ENCODE measurements around the gene C1QTNF7.

C1QTNF7 gene

DNA sequence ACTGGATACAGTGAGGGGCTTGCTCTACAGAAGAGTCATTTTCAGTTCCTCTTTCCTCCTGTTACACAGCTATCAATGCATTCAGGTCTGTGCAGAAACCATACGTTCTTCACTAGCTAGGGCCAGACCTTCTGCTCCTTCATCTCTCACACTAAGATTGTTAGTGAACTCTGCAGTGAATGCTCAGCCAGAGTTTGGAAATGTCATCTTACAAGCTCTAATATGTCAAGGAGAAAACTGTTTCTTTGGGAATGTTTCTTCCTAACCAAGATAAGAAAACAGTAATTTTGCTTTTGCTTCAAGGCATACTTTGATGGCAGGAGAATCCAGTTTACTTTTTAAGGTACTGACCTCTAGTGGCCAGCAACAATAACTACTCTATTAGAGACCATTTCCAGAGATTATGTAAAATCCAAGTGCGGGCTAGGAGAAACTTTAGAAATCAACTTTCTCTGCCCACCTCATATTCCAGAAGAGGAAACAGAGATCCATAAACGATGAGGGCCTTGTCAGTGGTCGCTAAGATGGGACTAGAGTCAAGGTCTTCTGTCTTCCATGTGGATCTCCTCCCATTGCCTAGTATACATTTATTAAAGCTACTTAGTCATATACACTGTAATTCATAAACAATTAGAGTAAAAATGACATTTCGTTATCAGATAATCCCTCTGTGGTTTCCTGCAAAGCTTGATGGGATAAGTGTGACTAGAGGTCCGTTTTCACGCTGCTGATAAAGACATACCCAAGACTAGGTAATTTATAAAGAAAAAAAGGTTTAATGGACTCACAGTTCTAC, 29.8 kb downstream of the C1QTNF7 start:
- peak; percentile 34 for DNase-seq (ENCODE audit: low read depth, low spot score)

DNA sequence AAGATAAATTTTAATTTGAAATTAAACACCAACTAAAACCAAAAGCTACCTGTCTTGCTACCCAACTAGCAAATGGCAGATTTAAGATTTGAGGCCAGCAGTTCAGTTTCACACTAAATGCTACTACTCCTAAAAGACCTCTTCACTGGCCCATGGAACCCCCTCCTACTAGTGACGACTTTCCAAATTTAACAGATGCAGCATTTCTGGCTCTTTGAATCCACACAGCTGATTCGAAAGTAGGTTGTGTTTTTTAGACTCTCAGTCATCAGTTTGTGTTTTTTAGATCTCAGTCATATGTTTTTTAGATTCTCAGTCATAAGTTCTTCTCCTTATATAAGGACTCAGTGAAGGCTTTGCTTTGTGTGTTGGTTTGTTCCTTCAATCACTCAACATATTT, 30.8 kb downstream of the C1QTNF7 start:
- DNase-seq (ENCODE audit: low read depth, low spot score), result no peak

DNA sequence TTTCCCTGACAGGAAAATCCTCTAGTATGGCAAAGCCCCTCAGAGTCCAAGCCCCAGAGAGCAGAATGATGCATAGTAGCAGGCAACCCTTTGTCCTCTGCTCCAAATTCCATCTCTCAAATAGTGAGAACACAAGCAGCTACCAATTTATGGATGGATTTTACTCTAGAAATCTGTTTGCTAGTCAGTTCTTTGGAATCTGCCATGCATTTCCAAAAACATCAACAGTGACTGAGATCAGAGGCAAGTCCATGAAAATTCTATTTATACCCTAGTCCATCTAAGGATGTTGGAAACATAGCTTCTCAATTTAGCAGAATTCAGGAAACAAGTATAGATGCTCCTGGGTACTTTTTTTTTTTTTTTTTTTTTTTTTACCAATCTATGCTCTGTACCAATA, 31.9 kb downstream of the C1QTNF7 start:
- no peak for DNase-seq (ENCODE audit: low read depth, low spot score)

DNA sequence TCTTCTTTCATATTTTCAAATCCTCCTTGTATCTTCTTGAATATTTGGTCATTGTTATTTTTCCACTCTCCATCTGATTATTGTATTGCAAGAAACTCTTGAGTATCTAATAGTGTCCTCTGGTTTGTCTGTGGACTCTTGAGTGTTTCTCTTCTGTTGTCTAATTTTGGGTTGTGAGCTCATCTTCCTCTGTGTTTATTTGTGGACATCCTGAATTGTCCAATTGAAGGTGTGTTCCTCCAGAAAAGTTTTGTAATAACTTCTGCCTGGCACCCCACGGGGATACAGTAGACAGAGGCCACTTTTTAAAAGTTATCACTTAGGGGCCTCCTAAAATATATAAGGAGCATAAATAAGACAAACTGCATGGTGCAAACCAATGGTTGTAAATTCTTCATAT, 38.8 kb downstream of the C1QTNF7 start:
- no peak for DNase-seq (ENCODE audit: low read depth, low spot score)

DNA sequence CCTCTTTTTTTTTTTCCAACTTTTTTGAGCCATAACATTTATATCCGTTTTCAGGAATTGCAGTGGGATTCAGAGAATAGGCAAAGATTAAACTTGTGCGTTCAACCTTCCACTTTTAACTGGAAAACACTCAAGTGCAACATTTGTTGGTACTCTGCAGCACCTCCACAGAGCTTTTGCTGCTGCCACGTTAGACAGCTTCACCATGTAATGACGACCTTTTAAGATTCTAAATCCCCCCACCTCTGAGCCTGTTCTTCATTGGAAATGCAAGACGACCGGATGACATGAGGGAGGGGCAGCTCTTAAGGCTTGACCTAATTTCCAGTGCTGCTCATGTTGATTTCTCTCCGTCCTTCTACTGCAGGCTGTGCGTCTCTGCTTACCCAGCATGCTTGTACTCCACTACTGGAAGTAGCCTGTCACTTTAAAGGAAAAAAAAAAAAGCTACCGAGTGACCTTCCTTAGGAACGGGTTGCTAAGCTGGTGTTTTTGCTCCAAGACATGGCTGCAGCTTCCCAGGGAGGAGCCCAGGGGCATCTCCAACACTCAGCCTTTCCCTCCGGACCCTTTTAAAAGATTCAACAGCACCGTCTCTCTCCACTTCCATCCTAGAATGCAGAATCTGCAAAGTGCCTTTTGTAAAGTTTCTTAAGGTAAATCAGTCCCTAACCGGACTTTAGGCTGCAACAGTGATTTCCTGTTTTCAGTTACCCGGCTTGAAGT, 41.7 kb downstream of the C1QTNF7 start, which contains the start of gene CC2D2A:
Gene CC2D2A, plus strand, starts transcription at position 481 of the 726 bp plus-strand sequence. CDS start 6,051 bp downstream, outside the sequence.
- peak; percentile 80 for DNase-seq (ENCODE audit: low read depth, low spot score)

DNA sequence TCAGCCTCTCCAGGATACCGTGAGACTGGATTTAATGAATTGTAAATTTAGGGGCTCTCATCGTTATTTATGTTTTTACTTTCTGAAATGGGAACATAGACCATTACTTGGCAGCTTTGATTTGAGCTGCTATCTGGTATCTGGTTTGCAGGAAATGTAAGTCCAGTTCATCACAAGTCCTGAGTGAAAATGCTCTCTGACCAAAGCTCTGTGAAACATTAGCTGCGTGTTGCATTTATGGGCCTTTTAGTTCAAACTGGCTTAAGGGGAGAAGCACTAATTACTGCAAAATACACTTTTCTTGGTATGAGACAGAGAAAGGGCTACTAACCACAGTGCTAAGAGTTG, 42.3 kb downstream of the C1QTNF7 start:
- no peak for DNase-seq (ENCODE audit: low read depth, low spot score)

DNA sequence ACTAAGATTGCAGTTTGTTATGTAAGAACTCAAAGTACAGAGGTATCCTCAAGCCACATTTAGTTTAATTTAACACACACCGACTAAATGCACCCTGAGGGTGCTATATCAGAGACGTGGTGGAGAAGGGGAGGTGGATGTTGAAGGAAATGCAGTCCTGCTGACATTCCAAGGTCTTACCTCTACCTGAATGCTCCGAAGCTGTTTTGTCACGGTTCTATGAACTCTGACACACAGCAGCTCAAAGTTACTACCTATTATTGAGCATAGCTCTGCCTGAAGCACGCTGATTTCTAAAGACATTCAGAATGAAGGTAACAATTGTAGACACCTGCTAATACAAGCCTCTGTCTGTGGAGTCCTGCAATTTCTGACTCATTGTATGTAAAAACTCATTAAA, 48.6 kb downstream of the C1QTNF7 start:
- DNase-seq (ENCODE audit: low read depth, low spot score), result no peak

DNA sequence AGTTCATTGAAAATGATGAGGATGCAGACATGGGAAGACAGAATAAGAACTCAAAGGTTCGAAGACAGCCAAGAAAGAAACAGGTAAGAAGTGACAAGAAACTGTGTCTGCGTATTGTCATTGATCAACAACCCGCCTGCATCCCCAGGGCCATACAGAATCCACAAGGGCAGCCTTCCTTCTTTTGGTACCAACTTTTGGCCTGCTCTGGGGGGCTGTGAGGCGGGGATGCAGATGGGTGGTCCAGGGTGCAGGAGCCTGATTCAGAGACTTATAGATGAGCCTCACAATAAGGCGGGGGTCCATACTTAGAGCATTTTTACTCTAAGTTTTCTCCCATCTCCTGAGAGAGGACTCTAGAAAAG, 50.9 kb downstream of the C1QTNF7 start:
- no peak for DNase-seq (ENCODE audit: low read depth, low spot score)

DNA sequence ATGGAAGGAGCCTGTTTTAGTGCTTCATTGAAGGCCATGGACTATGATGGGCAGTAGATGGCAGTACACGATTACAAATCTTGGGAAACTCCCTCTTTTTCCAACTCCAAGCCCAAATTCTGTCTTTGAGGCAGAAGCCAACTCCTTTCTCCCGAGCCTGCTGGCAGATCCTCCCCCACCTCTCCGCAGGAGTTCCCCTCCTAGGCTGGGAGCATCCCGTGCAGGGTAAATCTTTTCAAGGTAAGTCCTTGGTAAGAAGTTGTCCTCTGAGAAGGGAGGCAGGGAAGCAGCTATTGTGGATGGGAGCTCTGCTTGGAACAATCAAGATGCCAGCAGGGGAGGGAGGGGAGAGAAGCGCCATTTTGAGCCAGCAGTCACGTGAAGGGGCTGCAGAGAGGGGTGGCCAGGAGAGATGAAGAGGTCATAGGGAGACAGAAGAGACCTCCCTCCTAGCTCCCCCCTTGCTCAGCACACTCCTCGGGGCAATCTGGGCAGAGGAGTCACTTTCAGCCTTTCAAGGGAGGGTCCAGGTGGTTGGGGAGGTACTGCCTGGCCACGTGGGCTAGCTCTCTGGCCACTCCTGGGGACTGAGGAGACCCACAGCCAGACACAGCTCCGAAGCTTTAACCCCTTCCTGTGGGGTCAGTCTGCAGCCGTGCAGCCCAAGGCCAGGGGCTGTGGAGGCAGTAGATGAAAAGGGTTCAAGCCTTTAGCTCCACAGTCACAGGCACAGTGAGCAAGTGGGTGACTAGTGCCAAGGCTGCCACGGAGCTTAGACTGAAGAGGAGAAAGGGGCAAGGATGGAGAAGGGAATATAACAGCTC, 51.5 kb downstream of the C1QTNF7 start:
- DNase-seq (ENCODE audit: low read depth, low spot score), result peak; percentile 93

DNA sequence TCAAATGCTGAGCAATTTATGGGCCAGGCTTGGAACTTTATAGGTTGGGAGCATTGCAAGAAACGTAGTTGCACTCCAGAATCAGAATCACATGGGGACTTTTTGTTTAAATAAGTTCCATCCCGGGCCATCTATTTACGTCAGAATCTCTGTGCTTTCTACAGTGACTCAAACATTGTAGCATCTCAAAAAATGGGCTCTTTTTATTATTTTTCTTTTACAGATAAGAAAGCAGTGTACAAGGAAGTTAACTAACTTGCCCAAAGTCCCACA, 52.0 kb downstream of the C1QTNF7 start:
- DNase-seq (ENCODE audit: low read depth, low spot score), result no peak

DNA sequence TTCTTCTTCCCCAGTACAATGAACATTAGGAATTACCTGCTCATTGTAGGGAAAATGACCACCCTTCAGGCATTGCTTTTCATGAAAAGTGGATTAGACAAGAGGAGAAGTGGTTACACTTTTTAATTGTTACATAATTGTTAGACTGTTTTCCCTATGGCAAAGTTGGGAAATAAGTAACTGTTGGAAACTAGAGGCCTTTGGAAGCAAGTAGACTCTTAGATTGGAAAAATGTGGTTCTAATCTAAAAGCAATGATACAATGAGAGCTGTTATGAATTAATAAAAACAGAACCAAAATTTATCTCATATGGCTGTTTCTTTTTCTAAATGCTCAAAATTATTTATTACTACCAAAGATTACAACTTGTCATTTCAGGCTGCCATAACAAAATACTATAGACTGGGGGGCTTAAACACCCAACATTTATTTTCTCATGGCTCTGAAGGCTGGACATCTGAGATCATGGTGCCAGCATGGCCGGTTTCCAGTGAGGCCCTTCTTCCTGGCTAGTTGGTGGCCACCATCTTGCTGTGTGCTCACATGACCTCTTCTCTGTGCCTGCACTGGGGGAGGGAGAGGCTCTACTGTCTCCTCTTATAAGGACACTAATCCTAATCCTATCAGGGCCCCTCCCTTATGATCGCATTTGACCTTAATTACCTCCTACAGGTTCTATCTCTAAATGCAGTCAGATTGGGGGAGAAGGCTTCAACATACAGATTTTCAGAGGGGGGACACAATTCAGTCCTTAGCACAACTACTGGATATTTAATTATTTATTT, 54.3 kb downstream of the C1QTNF7 start:
- no peak for DNase-seq (ENCODE audit: low read depth, low spot score)

DNA sequence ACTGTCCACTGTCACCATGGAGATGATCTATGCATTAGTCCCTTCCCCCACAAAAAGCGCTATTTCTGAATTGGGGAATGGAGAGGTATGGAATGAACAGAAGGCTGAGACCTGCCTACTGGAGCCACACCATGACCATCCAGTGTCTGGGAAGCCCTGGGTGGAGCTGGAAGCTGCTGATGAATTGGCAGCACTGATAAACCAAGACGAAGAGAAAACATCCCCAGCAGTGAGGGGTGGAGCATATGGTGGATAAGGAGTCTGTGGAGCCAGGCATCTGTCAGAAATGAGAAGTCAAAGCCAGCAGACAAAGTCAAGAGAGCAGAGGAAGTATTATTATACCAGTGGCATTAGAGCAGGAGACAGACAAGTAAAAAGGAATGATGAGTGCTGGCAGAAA, 55.0 kb downstream of the C1QTNF7 start:
- no peak for DNase-seq (ENCODE audit: low read depth, low spot score)

DNA sequence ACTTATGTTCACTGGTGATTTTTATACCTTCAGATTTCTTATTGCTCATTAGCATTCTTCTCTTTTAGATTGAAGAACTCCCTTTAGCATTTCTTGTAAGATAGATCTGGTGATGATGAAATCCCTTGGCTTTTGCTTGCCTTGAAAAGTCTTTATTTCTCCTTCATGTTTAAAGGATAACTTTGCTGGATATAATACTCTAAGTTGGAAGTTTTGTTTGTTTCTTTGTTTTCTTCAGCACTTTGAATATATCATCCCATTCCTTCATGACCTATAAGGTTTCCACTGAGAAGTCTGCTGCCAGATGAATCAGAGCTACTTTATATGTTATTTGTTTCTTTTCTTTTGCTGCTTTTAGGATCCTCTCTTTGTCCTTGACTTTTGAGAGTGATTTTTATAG, 60.3 kb downstream of the C1QTNF7 start:
- DNase-seq (ENCODE audit: low read depth, low spot score), result no peak

DNA sequence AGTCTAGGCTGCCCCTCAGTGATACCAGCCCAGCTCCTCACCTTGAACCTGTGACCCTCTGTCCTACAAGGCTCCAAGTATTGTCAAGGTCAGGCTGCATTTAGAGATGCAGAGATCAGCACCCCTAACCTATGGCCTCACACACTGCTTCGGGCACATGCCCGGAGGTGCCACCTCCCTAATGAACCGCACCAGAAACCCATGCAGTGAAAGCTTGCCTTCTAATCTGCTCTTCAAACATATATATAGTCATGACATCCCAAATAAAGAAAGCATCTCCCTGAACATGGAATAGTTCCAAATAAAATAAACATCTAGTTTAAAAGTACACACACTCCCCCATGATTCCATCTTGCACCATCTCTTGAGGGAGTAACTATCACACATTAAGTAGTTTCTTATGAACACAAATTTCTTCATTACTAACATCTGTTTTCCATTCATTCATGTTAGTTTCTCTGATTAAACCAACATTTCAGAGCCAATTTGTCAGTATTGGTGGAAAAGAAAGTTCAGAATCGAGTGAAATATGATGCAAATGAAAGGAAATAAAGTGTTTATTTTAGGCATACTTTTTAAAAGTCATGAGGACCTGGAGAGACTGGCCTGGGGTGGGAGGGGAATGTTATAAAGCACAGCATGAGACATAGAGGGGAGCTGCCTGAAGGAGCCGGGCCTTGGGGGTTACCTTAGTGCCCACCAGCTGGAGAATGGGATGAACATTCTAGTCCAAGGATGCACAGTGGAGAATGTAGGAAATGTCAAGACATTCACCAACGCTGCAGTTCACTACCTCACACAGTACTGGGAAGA, 61.0 kb downstream of the C1QTNF7 start:
- DNase-seq (ENCODE audit: low read depth, low spot score), result no peak

DNA sequence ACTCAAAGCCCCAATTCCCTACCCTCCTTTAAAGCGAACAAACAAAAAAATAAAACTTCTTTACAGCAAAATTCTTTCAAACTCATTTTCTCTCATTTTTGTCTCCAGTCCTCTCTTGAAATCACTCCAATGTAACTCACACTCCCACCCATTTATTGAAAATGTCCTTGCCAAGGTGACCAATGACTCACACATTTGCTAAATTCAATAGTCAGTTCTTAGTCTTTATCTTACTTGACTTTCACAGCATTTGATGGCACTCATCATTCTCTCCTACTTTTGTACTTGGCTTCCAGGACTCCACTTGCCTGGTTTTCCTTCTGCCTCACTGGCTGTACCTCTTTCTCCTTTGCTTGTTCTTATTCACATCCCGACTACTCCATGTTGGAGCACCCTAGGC, 61.7 kb downstream of the C1QTNF7 start:
- DNase-seq (ENCODE audit: low read depth, low spot score), result no peak

DNA sequence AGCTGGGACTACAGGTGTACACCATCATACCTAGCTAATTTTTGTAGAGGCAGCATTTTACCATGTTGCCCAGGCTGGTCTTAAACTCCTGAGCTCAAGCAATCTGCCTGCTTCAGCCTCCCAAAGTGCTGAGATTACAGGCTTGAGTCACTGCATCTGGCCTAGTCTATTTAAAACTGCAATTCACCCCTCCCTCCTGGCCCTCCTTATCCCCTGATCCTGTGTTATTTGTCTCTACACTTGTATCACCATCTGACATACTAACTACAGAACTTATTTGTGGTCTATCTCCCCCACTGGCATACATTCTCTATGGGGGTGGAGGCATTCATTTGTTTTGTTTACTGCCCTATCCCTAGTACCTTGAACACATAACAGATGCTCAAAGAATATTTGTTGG, 65.6 kb downstream of the C1QTNF7 start:
- no peak for DNase-seq (ENCODE audit: low read depth, low spot score)

DNA sequence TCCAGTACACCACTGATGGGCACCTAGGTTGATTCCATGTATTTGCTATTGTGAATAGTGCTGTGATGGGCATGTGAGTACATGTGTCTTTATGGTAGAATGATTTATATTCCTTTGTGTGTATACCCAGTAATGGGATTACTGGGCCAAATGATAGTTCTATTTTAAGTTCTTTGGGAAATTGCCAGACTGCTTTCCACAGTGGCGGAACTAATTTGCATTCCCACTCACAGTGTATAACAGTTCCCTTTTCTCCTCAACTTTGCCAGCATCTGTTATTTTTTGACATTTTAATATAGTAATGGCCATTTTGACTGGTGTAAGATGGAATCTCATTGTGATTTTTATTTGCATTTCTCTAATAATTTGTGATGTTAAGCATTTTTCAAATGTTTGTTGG, 67.8 kb downstream of the C1QTNF7 start:
- no peak for DNase-seq (ENCODE audit: low read depth, low spot score)
